Amniotic stem cell (primary cell): ENCODE measurements around the gene TKT.

Experiments
- DNase-seq: peaks from one replicate; lab custom pipeline; 2025; lab: John Stamatoyannopoulos, UW

The TKT gene

GRCh38 chr3:53225651-53226050 lies 30.2 kb downstream of the TKT start:
- DNase-seq, result no peak

- DNase-seq, result no peak
These were observed 30.6 kb downstream of the TKT start for GRCh38 chr3:53225181-53225580.

- DNase-seq, result no peak
These were observed 31.3 kb downstream of the TKT start for GRCh38 chr3:53224536-53224935.

GRCh38 chr3:53224026-53224425 lies 31.8 kb downstream of the TKT start:
- no peak for DNase-seq

- no peak for DNase-seq
These were observed 32.3 kb downstream of the TKT start for GRCh38 chr3:53223541-53223966.

- no peak for DNase-seq
These were observed 32.8 kb downstream of the TKT start for GRCh38 chr3:53223025-53223424.

GRCh38 chr3:53222183-53222901 lies 33.5 kb downstream of the TKT start:
- DNase-seq, result no peak

GRCh38 chr3:53221827-53222182 lies 34.0 kb downstream of the TKT start:
- no peak for DNase-seq

- DNase-seq, result no peak
These were observed 34.5 kb downstream of the TKT start for GRCh38 chr3:53221345-53221744.

- DNase-seq, result peak; percentile 82
These were observed 35.8 kb downstream of the TKT start for GRCh38 chr3:53219895-53220483.

- no peak for DNase-seq
These were observed 37.7 kb downstream of the TKT start for GRCh38 chr3:53218131-53218530.

- no peak for DNase-seq
These were observed 38.6 kb downstream of the TKT start for GRCh38 chr3:53217175-53217574.

- DNase-seq, result no peak
These were observed 39.1 kb downstream of the TKT start for GRCh38 chr3:53216723-53217122.

GRCh38 chr3:53215816-53216215 lies 40.0 kb downstream of the TKT start:
- no peak for DNase-seq

GRCh38 chr3:53213276-53213675 lies 42.5 kb downstream of the TKT start:
- no peak for DNase-seq

GRCh38 chr3:53211706-53212702 lies 43.8 kb downstream of the TKT start:
- no peak for DNase-seq

GRCh38 chr3:53202331-53203015 lies 53.3 kb downstream of the TKT start:
- no peak for DNase-seq

- no peak for DNase-seq
These were observed 55.0 kb downstream of the TKT start for GRCh38 chr3:53200501-53201498.

- DNase-seq, result no peak
These were observed 56.0 kb downstream of the TKT start for GRCh38 chr3:53199834-53200233.

- no peak for DNase-seq
These were observed 56.8 kb downstream of the TKT start for GRCh38 chr3:53198996-53199395.
